Measurements from ENCODE around the gene LYPD3. TPM values are rescaled to one million over a fixed set of nuclear protein-coding genes. Genes with fewer than 3 reads are reported as not detected.

The LYPD3 gene
- total RNA-seq, 2 donors from 2014 or later: 0.41 TPM; not detected in 1

- Histone ChIP-seq H3K9me3 (no peaks in the 10 kb centered on the region), H3K36me3 (no peaks in the 10 kb centered on the region), H3K27ac (no peak overlapping the region), H3K4me1 (ENCODE audit: control insufficient read depth in 1 of 2, low read depth in 2 of 2) (no peaks in the 10 kb centered on the region), H3K27me3 (replicated peaks; ENCODE audit: insufficient read depth) (no peaks in the 10 kb centered on the region), H3K4me3 (no peak overlapping the region)
- DNase-seq (ENCODE audit: low spot score): no peak
- no peak for ATAC-seq (ENCODE audit: insufficient number of reproducible peaks, low FRiP score, low read depth)
- no peak for TF ChIP-seq CTCF (IDR thresholded peaks at IDR 0.05)
These were observed 20.5 kb upstream of the LYPD3 start for GRCh38 chr19:43485951-43486350.

GRCh38 chr19:43483281-43483680 lies 17.9 kb upstream of the LYPD3 start:
- Histone ChIP-seq H3K4me1 (ENCODE audit: control insufficient read depth in 1 of 2, low read depth in 2 of 2) (no peaks in the 10 kb centered on the region), H3K27me3 (replicated peaks; ENCODE audit: insufficient read depth) (no peaks in the 10 kb centered on the region), H3K9me3 (no peaks in the 10 kb centered on the region), H3K36me3 (no peaks in the 10 kb centered on the region), H3K27ac (no peak overlapping the region), H3K4me3 (no peak overlapping the region)
- no peak for DNase-seq (ENCODE audit: low spot score)
- no peak for TF ChIP-seq CTCF (IDR thresholded peaks at IDR 0.05)
- ATAC-seq (ENCODE audit: insufficient number of reproducible peaks, low FRiP score, low read depth): no peak

GRCh38 chr19:43482193-43482592 lies 16.8 kb upstream of the LYPD3 start:
- no peak for TF ChIP-seq CTCF (IDR thresholded peaks at IDR 0.05)
- H3K4me1 ChIP-seq (ENCODE audit: control insufficient read depth in 1 of 2, low read depth in 2 of 2): no peaks in the 10 kb centered on the region
- no peaks in the 10 kb centered on the region for H3K27me3 ChIP-seq (replicated peaks; ENCODE audit: insufficient read depth)
- ATAC-seq (ENCODE audit: insufficient number of reproducible peaks, low FRiP score, low read depth): no peak
- no peak for DNase-seq (ENCODE audit: low spot score)
- H3K4me3 ChIP-seq: no peak overlapping the region
- no peak overlapping the region for H3K27ac ChIP-seq
- H3K36me3 ChIP-seq: no peaks in the 10 kb centered on the region
- H3K9me3 ChIP-seq: no peaks in the 10 kb centered on the region

GRCh38 chr19:43481701-43482100 lies 16.3 kb upstream of the LYPD3 start:
- DNase-seq (ENCODE audit: low spot score) (no peak), ATAC-seq (ENCODE audit: insufficient number of reproducible peaks, low FRiP score, low read depth) (no peak)
- Histone ChIP-seq H3K4me3 (no peak overlapping the region), H3K27ac (no peak overlapping the region), H3K9me3 (no peaks in the 10 kb centered on the region), H3K27me3 (replicated peaks; ENCODE audit: insufficient read depth) (no peaks in the 10 kb centered on the region), H3K4me1 (ENCODE audit: control insufficient read depth in 1 of 2, low read depth in 2 of 2) (no peaks in the 10 kb centered on the region), H3K36me3 (no peaks in the 10 kb centered on the region)
- no peak for TF ChIP-seq CTCF (IDR thresholded peaks at IDR 0.05)

GRCh38 chr19:43480574-43480973 lies 15.2 kb upstream of the LYPD3 start:
- Histone ChIP-seq H3K4me1 (ENCODE audit: control insufficient read depth in 1 of 2, low read depth in 2 of 2) (no peaks in the 10 kb centered on the region), H3K27me3 (replicated peaks; ENCODE audit: insufficient read depth) (no peaks in the 10 kb centered on the region), H3K9me3 (no peaks in the 10 kb centered on the region), H3K27ac (no peak overlapping the region), H3K4me3 (no peak overlapping the region), H3K36me3 (no peaks in the 10 kb centered on the region)
- ATAC-seq (ENCODE audit: insufficient number of reproducible peaks, low FRiP score, low read depth): no peak
- TF ChIP-seq CTCF (IDR thresholded peaks at IDR 0.05): no peak
- no peak for DNase-seq (ENCODE audit: low spot score)

All from thoracic aorta (tissue), 2 donors.